HFF-Myc (cell line): ENCODE results near the gene UVRAG.

Experiments
- DNase-seq: peaks from one replicate; pipeline ENCODE4 v3.0.0-alpha.2; 2011; ENCODE audit warnings: low read depth; ENCODE audit errors: extremely low read depth
- H3K4me3 ChIP-seq: replicated peaks from 2 replicates; pipeline ENCODE4 v1.5.1; 2011; ENCODE audit warnings: low read depth, mild to moderate bottlenecking, control low read depth, low read length
- TF ChIP-seq, protein P1 (sequence below): IDR thresholded peaks from 2 replicates; pipeline ENCODE4 v1.5.1; 2012; ENCODE audit warnings: mild to moderate bottlenecking, low read depth, low read length, control low read depth; ENCODE audit errors: missing control alignments

Gene UVRAG

DNA sequence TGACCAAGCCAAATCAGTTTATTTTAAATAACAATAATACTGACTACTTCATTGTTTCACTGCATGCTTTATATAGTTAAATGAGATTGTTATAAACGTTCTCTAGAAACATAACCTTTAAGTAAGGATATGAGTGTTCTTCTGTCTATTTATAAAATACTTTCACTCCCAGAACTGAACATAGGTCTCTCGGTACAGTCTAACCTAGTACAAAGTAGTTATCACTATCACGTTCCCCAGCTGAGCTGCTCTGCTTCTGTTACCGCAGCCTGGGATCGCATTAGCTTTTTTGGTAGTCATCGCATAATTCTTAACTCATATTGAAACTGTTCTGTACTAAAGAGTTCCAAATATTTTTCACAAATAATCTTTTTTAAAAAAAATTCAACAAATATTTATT is 247.7 kb downstream of the UVRAG start:
- DNase-seq, result no peak
- no peak overlapping the region for H3K4me3 ChIP-seq
- TF ChIP-seq, protein P1, sequence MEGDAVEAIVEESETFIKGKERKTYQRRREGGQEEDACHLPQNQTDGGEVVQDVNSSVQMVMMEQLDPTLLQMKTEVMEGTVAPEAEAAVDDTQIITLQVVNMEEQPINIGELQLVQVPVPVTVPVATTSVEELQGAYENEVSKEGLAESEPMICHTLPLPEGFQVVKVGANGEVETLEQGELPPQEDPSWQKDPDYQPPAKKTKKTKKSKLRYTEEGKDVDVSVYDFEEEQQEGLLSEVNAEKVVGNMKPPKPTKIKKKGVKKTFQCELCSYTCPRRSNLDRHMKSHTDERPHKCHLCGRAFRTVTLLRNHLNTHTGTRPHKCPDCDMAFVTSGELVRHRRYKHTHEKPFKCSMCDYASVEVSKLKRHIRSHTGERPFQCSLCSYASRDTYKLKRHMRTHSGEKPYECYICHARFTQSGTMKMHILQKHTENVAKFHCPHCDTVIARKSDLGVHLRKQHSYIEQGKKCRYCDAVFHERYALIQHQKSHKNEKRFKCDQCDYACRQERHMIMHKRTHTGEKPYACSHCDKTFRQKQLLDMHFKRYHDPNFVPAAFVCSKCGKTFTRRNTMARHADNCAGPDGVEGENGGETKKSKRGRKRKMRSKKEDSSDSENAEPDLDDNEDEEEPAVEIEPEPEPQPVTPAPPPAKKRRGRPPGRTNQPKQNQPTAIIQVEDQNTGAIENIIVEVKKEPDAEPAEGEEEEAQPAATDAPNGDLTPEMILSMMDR, result no peak

DNA sequence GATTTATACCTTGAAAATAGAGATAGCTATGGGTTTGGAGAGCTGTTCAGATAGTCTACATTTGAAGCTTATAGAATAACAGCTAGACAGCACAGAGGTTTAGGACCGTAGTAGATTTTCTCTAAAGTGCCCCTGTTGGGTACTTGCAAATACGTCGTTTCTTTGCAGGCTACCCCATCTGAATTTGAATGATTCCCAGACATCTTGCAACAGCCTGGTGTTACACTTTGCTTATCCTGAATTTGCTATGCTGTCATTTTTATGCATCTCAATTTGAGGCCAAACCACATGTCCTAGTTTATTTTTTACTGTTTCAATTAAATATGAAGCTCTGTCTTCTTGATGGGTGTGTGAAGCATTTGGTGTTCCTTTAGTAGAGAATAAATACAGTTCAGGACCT is 249.2 kb downstream of the UVRAG start:
- TF ChIP-seq, protein P1, result no peak
- no peak overlapping the region for H3K4me3 ChIP-seq
- DNase-seq, result no peak

DNA sequence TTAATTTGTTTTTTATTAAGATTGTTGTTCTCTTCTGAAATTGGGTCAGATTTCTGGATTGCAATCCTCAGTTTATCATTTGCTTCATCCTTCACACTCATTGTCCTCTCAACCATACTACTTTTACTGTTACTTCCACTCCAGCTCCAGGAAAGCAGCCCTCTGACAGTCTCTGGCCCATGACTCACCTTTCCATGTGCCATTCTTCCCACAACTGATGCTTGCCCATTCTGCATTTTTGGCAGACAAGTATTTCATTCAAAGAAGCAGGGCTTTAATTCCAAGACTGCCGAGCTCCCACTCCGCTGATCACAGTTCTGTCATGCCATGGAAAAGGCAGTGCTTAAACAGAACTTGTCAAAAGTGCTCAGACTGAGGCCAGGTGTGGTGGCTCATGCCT is 252.1 kb downstream of the UVRAG start:
- TF ChIP-seq, protein P1, result no peak
- no peak overlapping the region for H3K4me3 ChIP-seq
- no peak for DNase-seq

DNA sequence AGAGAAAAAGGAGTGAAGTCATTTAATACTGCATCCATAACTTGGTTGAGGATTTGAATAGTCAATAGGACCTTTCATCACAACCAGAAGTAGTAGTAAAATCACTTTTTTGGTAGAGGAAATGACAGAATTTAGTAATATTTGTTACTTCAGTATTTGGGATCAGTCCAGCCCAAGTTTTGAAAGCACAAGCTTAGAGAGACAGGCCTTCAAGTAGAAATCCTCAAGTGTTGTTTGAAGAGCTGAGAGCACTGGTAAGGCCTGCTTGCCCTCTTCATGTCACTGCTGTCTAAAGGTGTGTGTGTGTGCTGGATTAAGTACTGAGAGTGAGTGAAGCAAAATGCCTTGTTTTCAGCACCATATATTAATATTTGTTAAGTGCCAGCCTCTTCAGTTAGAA is 254.0 kb downstream of the UVRAG start:
- H3K4me3 ChIP-seq, result no peak overlapping the region
- DNase-seq, result no peak
- TF ChIP-seq, protein P1, result no peak

DNA sequence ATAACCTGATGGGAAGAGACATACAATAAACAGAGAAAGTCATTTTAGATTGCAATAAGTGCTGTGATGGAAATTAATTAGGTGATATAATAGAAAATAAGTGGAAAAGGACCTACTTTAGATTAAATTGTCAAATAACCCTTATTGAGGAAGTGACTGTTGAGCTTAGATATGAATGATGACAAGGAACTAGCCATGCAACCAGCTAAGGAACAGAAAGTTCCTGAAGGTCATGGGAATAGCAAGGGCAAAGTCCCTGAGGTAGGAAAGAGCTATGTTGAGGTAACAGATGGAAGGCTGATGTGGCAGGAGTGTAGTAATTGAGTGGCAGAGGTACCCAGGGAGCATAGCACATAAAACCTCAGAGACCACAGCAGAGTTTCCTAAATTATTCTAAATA is 256.1 kb downstream of the UVRAG start:
- no peak overlapping the region for H3K4me3 ChIP-seq
- no peak for DNase-seq
- TF ChIP-seq, protein P1, result no peak

DNA sequence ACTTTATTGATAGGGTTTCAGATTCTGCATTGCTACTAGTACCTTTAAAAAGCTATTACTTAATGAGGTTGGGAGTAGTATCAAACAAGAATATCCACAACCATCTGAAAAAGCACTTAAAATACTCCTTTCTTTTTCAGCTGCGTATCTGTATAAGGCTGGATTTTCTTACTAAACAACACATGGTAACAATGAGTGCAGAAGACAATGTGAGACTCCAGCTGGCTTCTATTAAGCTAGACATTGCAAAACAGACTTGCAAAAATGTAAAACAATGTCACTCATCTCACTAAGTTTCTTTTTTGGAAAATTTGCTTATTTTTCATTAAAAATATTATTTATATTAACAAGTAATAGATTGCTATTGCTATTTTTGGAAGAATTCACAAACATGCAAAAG is 258.7 kb downstream of the UVRAG start:
- TF ChIP-seq, protein P1, result no peak
- H3K4me3 ChIP-seq, result no peak overlapping the region
- DNase-seq, result peak; percentile 61
